ENCODE results near the gene CASTOR2. TPM values are rescaled to one million over a fixed set of nuclear protein-coding genes. Genes with fewer than 3 reads are reported as not detected.

Gene CASTOR2
- total RNA-seq, 1 donor from 2014 or later = 25.4 TPM

DNA sequence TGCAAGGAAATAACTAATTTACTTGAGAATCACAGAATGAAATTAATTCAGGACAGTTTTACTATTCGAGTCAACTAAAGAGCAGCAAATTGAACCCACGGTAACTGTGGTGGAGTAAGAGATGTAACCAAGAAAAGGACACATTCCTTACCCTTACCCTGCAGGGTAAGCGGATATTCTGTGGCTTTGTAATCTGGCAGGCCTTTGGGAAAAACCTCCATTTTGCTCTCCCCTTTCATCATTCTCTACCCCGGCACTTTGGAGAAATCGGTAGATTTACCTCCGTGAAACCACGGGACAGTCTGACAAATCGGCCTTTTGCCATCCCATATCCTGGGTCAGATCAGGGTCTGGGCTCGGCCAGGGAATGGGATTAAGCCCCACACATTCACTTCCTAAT lies 90.7 kb downstream of the CASTOR2 start:
- no peak for DNase-seq (ENCODE audit: extremely low spot score, unreplicated experiment)
- H3K4me3 Mint-ChIP-seq (ENCODE audit: unreplicated experiment) = no peak overlapping the region
- H3K4me1 Mint-ChIP-seq (ENCODE audit: unreplicated experiment) = peaks cover 2% of the 10 kb centered on the region
- H3K9me3 Mint-ChIP-seq (ENCODE audit: unreplicated experiment) = no peaks in the 10 kb centered on the region
- peak overlapping the region; percentile 52 for H3K27ac Mint-ChIP-seq (ENCODE audit: unreplicated experiment)
- no peaks in the 10 kb centered on the region for H3K27me3 Mint-ChIP-seq (ENCODE audit: unreplicated experiment)
- H3K36me3 Mint-ChIP-seq (ENCODE audit: unreplicated experiment) = peaks cover 42% of the 10 kb centered on the region
- TF ChIP-seq, protein P1, sequence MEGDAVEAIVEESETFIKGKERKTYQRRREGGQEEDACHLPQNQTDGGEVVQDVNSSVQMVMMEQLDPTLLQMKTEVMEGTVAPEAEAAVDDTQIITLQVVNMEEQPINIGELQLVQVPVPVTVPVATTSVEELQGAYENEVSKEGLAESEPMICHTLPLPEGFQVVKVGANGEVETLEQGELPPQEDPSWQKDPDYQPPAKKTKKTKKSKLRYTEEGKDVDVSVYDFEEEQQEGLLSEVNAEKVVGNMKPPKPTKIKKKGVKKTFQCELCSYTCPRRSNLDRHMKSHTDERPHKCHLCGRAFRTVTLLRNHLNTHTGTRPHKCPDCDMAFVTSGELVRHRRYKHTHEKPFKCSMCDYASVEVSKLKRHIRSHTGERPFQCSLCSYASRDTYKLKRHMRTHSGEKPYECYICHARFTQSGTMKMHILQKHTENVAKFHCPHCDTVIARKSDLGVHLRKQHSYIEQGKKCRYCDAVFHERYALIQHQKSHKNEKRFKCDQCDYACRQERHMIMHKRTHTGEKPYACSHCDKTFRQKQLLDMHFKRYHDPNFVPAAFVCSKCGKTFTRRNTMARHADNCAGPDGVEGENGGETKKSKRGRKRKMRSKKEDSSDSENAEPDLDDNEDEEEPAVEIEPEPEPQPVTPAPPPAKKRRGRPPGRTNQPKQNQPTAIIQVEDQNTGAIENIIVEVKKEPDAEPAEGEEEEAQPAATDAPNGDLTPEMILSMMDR (IDR thresholded peaks at IDR 0.05) = no peak

DNA sequence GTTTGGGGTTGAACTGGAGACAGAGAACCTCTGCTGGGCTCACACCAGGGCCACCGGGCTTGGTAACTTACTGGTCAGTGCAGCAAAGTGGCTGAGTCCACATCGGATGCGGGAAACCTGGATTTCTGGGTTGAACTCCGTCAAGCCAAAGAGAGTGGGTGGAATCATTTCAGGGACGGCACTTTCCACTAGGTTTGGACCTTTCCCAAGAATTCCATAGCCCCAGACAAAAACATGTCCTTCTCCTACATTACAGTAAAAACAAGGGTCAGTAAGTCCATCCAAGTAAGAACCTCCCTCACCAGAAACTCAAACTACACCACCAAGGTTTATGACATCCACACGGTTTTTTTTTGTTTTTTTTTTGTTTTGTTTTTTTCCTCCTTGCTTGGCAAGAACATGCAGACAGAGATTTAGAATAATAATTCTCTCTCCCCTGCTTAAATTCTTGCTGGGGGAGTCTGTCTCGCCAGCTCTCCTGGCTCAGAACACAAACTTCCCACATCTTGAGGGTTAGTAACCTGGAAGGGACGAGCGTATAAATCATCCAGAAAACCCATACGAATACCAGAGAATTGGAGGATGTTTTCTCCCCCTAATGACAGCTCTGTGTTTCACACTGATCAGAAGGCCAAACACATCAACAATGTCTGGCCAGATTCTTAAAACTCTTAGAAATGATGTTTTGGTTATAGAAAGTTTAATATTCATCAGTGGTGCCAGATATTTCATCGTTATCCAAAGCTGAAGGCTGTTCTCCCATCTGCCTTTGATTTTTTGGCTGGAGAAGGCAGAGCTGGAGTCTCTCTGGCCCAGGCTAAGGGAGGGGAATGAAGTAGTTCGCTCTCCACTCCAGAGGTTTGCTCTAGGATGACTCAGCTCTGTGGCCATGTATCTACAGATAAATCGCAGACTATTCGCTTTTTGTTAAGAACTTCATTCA lies 91.6 kb downstream of the CASTOR2 start:
- Mint-ChIP-seq H3K9me3 (ENCODE audit: unreplicated experiment) (no peaks in the 10 kb centered on the region), H3K36me3 (ENCODE audit: unreplicated experiment) (peaks cover 44% of the 10 kb centered on the region), H3K4me1 (ENCODE audit: unreplicated experiment) (peaks cover 2% of the 10 kb centered on the region), H3K27me3 (ENCODE audit: unreplicated experiment) (no peaks in the 10 kb centered on the region), H3K27ac (ENCODE audit: unreplicated experiment) (no peak overlapping the region), H3K4me3 (ENCODE audit: unreplicated experiment) (no peak overlapping the region)
- TF ChIP-seq, protein P1 (IDR thresholded peaks at IDR 0.05) = no peak
- no peak for DNase-seq (ENCODE audit: extremely low spot score, unreplicated experiment)

DNA sequence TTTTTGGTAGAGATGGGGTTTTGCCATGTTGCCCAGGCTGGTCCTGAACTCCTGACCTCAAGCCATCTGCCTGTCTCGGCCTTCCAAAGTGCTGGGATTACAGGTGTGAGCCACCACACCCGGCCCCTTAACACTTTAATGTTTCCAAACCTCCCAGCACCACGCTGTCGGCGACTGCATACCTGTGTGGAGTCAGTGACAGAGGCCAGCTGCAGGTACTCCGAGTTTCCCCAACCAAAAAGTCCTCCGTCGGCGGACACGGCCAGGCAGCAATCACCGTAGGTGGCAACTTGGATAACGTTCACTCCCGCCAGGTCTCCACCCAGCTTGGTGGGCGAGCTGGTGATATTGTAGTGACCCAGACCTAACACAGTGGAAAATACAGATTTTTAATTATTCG lies 93.9 kb downstream of the CASTOR2 start:
- Mint-ChIP-seq H3K9me3 (ENCODE audit: unreplicated experiment) (no peaks in the 10 kb centered on the region), H3K4me3 (ENCODE audit: unreplicated experiment) (no peak overlapping the region), H3K36me3 (ENCODE audit: unreplicated experiment) (peaks cover 54% of the 10 kb centered on the region), H3K27me3 (ENCODE audit: unreplicated experiment) (no peaks in the 10 kb centered on the region), H3K27ac (ENCODE audit: unreplicated experiment) (no peak overlapping the region), H3K4me1 (ENCODE audit: unreplicated experiment) (peaks cover 2% of the 10 kb centered on the region)
- TF ChIP-seq, protein P1 (IDR thresholded peaks at IDR 0.05) = no peak
- DNase-seq (ENCODE audit: extremely low spot score, unreplicated experiment) = no peak

DNA sequence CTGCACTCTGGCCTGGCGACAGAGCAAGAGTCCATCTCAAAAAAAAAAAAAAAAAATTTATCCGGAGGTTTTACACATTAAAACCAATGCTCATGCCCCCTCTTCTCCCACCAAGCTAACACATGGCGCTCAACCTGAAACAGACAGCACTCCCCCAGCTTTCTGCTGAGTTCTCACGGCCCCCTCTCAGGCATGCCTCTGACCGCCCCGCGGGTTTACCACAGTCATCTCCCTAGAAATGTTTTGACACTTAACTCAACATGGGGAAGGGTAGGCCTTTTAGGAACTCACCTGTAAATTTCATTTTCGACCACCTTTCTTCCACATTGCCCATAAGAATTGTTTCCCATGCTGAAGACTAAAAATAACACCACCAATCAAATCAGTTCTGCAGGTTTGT lies 99.8 kb downstream of the CASTOR2 start:
- Mint-ChIP-seq H3K9me3 (ENCODE audit: unreplicated experiment) (no peaks in the 10 kb centered on the region), H3K27me3 (ENCODE audit: unreplicated experiment) (no peaks in the 10 kb centered on the region), H3K4me3 (ENCODE audit: unreplicated experiment) (no peak overlapping the region), H3K4me1 (ENCODE audit: unreplicated experiment) (no peaks in the 10 kb centered on the region), H3K36me3 (ENCODE audit: unreplicated experiment) (peaks cover 40% of the 10 kb centered on the region), H3K27ac (ENCODE audit: unreplicated experiment) (no peak overlapping the region)
- TF ChIP-seq, protein P1 (IDR thresholded peaks at IDR 0.05) = no peak
- no peak for DNase-seq (ENCODE audit: extremely low spot score, unreplicated experiment)

DNA sequence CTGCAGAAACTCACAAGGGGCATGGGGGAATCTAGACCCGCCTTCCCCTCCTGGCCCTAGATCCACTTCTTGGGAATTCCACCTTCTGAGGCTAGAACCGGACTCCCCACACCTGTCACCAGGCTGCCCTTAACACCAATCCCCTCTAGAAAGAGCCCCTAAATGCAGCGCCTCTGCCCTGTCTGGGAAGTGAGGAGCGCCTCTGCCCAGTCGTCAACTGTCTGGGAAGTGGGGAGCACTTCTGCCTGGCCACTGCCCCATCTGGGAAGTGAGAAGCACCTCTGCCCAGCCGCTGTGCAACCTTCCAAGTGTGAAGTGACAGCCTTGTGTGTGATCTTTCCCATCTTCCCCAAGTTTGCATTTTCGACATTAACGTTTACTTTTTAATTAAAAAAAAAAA lies 100.3 kb downstream of the CASTOR2 start:
- no peak for DNase-seq (ENCODE audit: extremely low spot score, unreplicated experiment)

More for the DNA sequence above, 100.3 kb downstream of the CASTOR2 start:
- Mint-ChIP-seq H3K36me3 (ENCODE audit: unreplicated experiment) (peaks cover 41% of the 10 kb centered on the region), H3K4me1 (ENCODE audit: unreplicated experiment) (no peaks in the 10 kb centered on the region), H3K27ac (ENCODE audit: unreplicated experiment) (no peak overlapping the region), H3K4me3 (ENCODE audit: unreplicated experiment) (no peak overlapping the region), H3K27me3 (ENCODE audit: unreplicated experiment) (no peaks in the 10 kb centered on the region), H3K9me3 (ENCODE audit: unreplicated experiment) (no peaks in the 10 kb centered on the region)
- TF ChIP-seq, protein P1 (IDR thresholded peaks at IDR 0.05) = no peak
